ENCODE results near the gene C13orf42.
A peak's percentile ranks its signal among the peaks of the same experiment; 100 is the strongest.

Gene C13orf42

GRCh38 chr13:51134763-51135365 is 23.8 kb upstream of the C13orf42 start:
- H3K79me1 ChIP-seq (ENCODE audit: low read depth, low read length) = no peaks in the 10 kb centered on the region
- no CpG with 5 or more reads among the region's 8 CpGs for WGBS, 2 donors (ENCODE audit: extremely low coverage in 2 of 2, insufficient read length in 2 of 2, insufficient replicate concordance in 1 of 2)
- H3K9ac ChIP-seq (ENCODE audit: low read depth, low read length, poor library complexity) = no peak overlapping the region

DNA sequence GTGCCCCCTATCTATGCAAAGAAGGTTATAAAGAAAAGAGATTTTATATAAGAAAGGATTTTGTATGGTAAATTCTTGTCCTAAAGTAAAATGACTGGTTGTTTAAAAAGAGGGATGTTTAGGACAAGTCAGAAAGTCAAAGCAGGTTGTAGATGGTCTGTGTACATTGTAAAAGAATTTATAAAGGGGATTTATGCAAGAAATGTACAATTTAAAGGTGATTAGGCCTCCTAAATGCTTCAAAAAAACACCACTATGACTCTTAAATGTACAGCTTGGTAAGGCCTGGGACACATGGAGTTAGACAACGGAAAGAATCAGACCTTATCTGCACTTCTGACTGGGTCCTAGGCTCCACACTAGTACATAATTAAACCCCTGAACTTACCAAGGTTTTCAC is 19.3 kb upstream of the C13orf42 start:
- no peak overlapping the region for H3K4me2 ChIP-seq (ENCODE audit: insufficient read depth, low read length, poor library complexity, severe bottlenecking)
- no peak overlapping the region for H2AFZ ChIP-seq (ENCODE audit: low read length)
- no peak overlapping the region for H3K27ac ChIP-seq (replicated peaks; ENCODE audit: low read length)
- H3K23ac ChIP-seq (ENCODE audit: low read depth, low read length, poor library complexity) = no peak overlapping the region
- no peak overlapping the region for H2BK120ac ChIP-seq (ENCODE audit: low read depth, low read length)
- H3K27me3 ChIP-seq (ENCODE audit: control insufficient read depth in 3 of 3, insufficient read depth in 3 of 3, low read depth in 1 of 3, low read length in 3 of 3) = no peaks in the 10 kb centered on the region
- no peak overlapping the region for H2BK15ac ChIP-seq (ENCODE audit: low read length)
- H3K18ac ChIP-seq (ENCODE audit: low read length) = no peak overlapping the region
- H4K91ac ChIP-seq (ENCODE audit: low read depth, low read length, poor library complexity) = no peak overlapping the region
- no peak overlapping the region for H3K4ac ChIP-seq (ENCODE audit: low read length)
- no peak for DNase-seq (ENCODE audit: low spot score)
- no peaks in the 10 kb centered on the region for H3K36me3 ChIP-seq (replicated peaks in 1 of 2; ENCODE audit: control insufficient read depth in 2 of 2, insufficient read depth in 2 of 2, low read length in 2 of 2)
- WGBS, 2 donors (ENCODE audit: extremely low coverage in 2 of 2, insufficient read length in 2 of 2, insufficient replicate concordance in 1 of 2) = no CpG with 5 or more reads among the region's 1 CpG
- H3K4me3 ChIP-seq (ENCODE audit: low read length in 2 of 2) = no peak overlapping the region
- H2BK12ac ChIP-seq (ENCODE audit: low read length) = no peak overlapping the region
- H3K9me3 ChIP-seq (replicated peaks in 1 of 2; ENCODE audit: control insufficient read depth in 2 of 2, insufficient read depth in 1 of 2, low read depth in 1 of 2, low read length in 2 of 2) = peaks cover 3 to 13% of the 10 kb centered on the region in 2 donors
- H3K14ac ChIP-seq (ENCODE audit: low read length) = no peak overlapping the region
- H3K9ac ChIP-seq (ENCODE audit: low read depth, low read length, poor library complexity) = no peak overlapping the region
- H2BK5ac ChIP-seq (ENCODE audit: low read length) = no peak overlapping the region
- no peaks in the 10 kb centered on the region for H3K4me1 ChIP-seq (ENCODE audit: control insufficient read depth in 2 of 2, insufficient read depth in 1 of 2, low read depth in 1 of 2, low read length in 2 of 2)
- H3K79me1 ChIP-seq (ENCODE audit: low read depth, low read length) = no peaks in the 10 kb centered on the region
- no peak overlapping the region for H4K8ac ChIP-seq (ENCODE audit: low read depth, low read length)
- H2AK5ac ChIP-seq (ENCODE audit: low read depth, low read length) = no peak overlapping the region

More at GRCh38 chr13:51134763-51135365, 23.8 kb upstream of the C13orf42 start:
- Histone ChIP-seq H3K4me1 (ENCODE audit: control insufficient read depth in 2 of 2, insufficient read depth in 1 of 2, low read depth in 1 of 2, low read length in 2 of 2) (no peaks in the 10 kb centered on the region), H2AK5ac (ENCODE audit: low read depth, low read length) (no peak overlapping the region), H2BK120ac (ENCODE audit: low read depth, low read length) (no peak overlapping the region), H2BK12ac (ENCODE audit: low read length) (no peak overlapping the region), H3K27me3 (ENCODE audit: control insufficient read depth in 3 of 3, insufficient read depth in 3 of 3, low read depth in 1 of 3, low read length in 3 of 3) (peaks cover 0 to 3% (median 0%) of the 10 kb centered on the region in 3 experiments), H3K27ac (replicated peaks; ENCODE audit: low read length) (no peak overlapping the region), H3K4me2 (ENCODE audit: insufficient read depth, low read length, poor library complexity, severe bottlenecking) (no peak overlapping the region), H4K8ac (ENCODE audit: low read depth, low read length) (no peak overlapping the region), H3K18ac (ENCODE audit: low read length) (peak overlapping the region; percentile 40), H3K36me3 (replicated peaks in 1 of 2; ENCODE audit: control insufficient read depth in 2 of 2, insufficient read depth in 2 of 2, low read length in 2 of 2) (no peaks in the 10 kb centered on the region), H2AFZ (ENCODE audit: low read length) (no peak overlapping the region), H2BK5ac (ENCODE audit: low read length) (no peak overlapping the region), H4K91ac (ENCODE audit: low read depth, low read length, poor library complexity) (no peak overlapping the region), H3K9me3 (replicated peaks in 1 of 2; ENCODE audit: control insufficient read depth in 2 of 2, insufficient read depth in 1 of 2, low read depth in 1 of 2, low read length in 2 of 2) (peaks cover 2 to 9% of the 10 kb centered on the region in 2 donors), H3K4me3 (ENCODE audit: low read length in 2 of 2) (no peak overlapping the region), H3K23ac (ENCODE audit: low read depth, low read length, poor library complexity) (no peak overlapping the region), H3K14ac (ENCODE audit: low read length) (no peak overlapping the region), H2BK15ac (ENCODE audit: low read length) (no peak overlapping the region), H3K4ac (ENCODE audit: low read length) (no peak overlapping the region)
- DNase-seq (ENCODE audit: low spot score) = no peak

GRCh38 chr13:51125495-51126226 is 14.6 kb upstream of the C13orf42 start:
- H3K27me3 ChIP-seq (ENCODE audit: control insufficient read depth in 3 of 3, insufficient read depth in 3 of 3, low read depth in 1 of 3, low read length in 3 of 3) = peaks cover 0 to 2% (median 0%) of the 10 kb centered on the region in 3 experiments
- H2AFZ ChIP-seq (ENCODE audit: low read length) = no peak overlapping the region
- DNase-seq (ENCODE audit: low spot score) = peak; percentile 43
- H3K9ac ChIP-seq (ENCODE audit: low read depth, low read length, poor library complexity) = no peak overlapping the region
- no peak overlapping the region for H3K4ac ChIP-seq (ENCODE audit: low read length)
- H3K18ac ChIP-seq (ENCODE audit: low read length) = no peak overlapping the region
- no peak overlapping the region for H2BK120ac ChIP-seq (ENCODE audit: low read depth, low read length)
- no peak overlapping the region for H2BK15ac ChIP-seq (ENCODE audit: low read length)
- peaks cover 3 to 10% of the 10 kb centered on the region in 2 donors for H3K9me3 ChIP-seq (replicated peaks in 1 of 2; ENCODE audit: control insufficient read depth in 2 of 2, insufficient read depth in 1 of 2, low read depth in 1 of 2, low read length in 2 of 2)
- H4K8ac ChIP-seq (ENCODE audit: low read depth, low read length) = no peak overlapping the region
- H4K91ac ChIP-seq (ENCODE audit: low read depth, low read length, poor library complexity) = no peak overlapping the region
- H3K14ac ChIP-seq (ENCODE audit: low read length) = no peak overlapping the region
- no peaks in the 10 kb centered on the region for H3K79me1 ChIP-seq (ENCODE audit: low read depth, low read length)
- H3K27ac ChIP-seq (replicated peaks; ENCODE audit: low read length) = no peak overlapping the region
- H3K4me1 ChIP-seq (ENCODE audit: control insufficient read depth in 2 of 2, insufficient read depth in 1 of 2, low read depth in 1 of 2, low read length in 2 of 2) = no peaks in the 10 kb centered on the region
- no peak overlapping the region for H3K4me2 ChIP-seq (ENCODE audit: insufficient read depth, low read length, poor library complexity, severe bottlenecking)
- H2AK5ac ChIP-seq (ENCODE audit: low read depth, low read length) = no peak overlapping the region
- no CpG with 5 or more reads among the region's 7 CpGs for WGBS, 2 donors (ENCODE audit: extremely low coverage in 2 of 2, insufficient read length in 2 of 2, insufficient replicate concordance in 1 of 2)
- no peaks in the 10 kb centered on the region for H3K36me3 ChIP-seq (replicated peaks in 1 of 2; ENCODE audit: control insufficient read depth in 2 of 2, insufficient read depth in 2 of 2, low read length in 2 of 2)
- no peak overlapping the region for H3K4me3 ChIP-seq (ENCODE audit: low read length in 2 of 2)
- no peak overlapping the region for H2BK5ac ChIP-seq (ENCODE audit: low read length)
- no peak overlapping the region for H2BK12ac ChIP-seq (ENCODE audit: low read length)
- H3K23ac ChIP-seq (ENCODE audit: low read depth, low read length, poor library complexity) = no peak overlapping the region

- no peak for DNase-seq (ENCODE audit: low spot score)
These were observed 11.9 kb upstream of the C13orf42 start for GRCh38 chr13:51122868-51123566.

More at GRCh38 chr13:51122868-51123566, 11.9 kb upstream of the C13orf42 start:
- Histone ChIP-seq H2BK5ac (ENCODE audit: low read length) (no peak overlapping the region), H2BK12ac (ENCODE audit: low read length) (no peak overlapping the region), H3K4me2 (ENCODE audit: insufficient read depth, low read length, poor library complexity, severe bottlenecking) (no peak overlapping the region), H3K14ac (ENCODE audit: low read length) (no peak overlapping the region), H3K18ac (ENCODE audit: low read length) (no peak overlapping the region), H3K9ac (ENCODE audit: low read depth, low read length, poor library complexity) (no peak overlapping the region), H3K79me1 (ENCODE audit: low read depth, low read length) (no peaks in the 10 kb centered on the region), H3K23ac (ENCODE audit: low read depth, low read length, poor library complexity) (no peak overlapping the region), H3K4ac (ENCODE audit: low read length) (no peak overlapping the region), H3K9me3 (replicated peaks in 1 of 2; ENCODE audit: control insufficient read depth in 2 of 2, insufficient read depth in 1 of 2, low read depth in 1 of 2, low read length in 2 of 2) (no peaks in the 10 kb centered on the region), H4K8ac (ENCODE audit: low read depth, low read length) (no peak overlapping the region), H3K4me3 (ENCODE audit: low read length in 2 of 2) (no peak overlapping the region), H3K4me1 (ENCODE audit: control insufficient read depth in 2 of 2, insufficient read depth in 1 of 2, low read depth in 1 of 2, low read length in 2 of 2) (no peaks in the 10 kb centered on the region), H2BK120ac (ENCODE audit: low read depth, low read length) (no peak overlapping the region), H3K27ac (replicated peaks; ENCODE audit: low read length) (no peak overlapping the region), H3K36me3 (replicated peaks in 1 of 2; ENCODE audit: control insufficient read depth in 2 of 2, insufficient read depth in 2 of 2, low read length in 2 of 2) (no peaks in the 10 kb centered on the region), H2AFZ (ENCODE audit: low read length) (no peak overlapping the region), H2BK15ac (ENCODE audit: low read length) (no peak overlapping the region), H4K91ac (ENCODE audit: low read depth, low read length, poor library complexity) (no peak overlapping the region), H2AK5ac (ENCODE audit: low read depth, low read length) (no peak overlapping the region), H3K27me3 (ENCODE audit: control insufficient read depth in 3 of 3, insufficient read depth in 3 of 3, low read depth in 1 of 3, low read length in 3 of 3) (peaks cover 0 to 2% (median 0%) of the 10 kb centered on the region in 3 experiments)
- no CpG with 5 or more reads among the region's 6 CpGs for WGBS, 2 donors (ENCODE audit: extremely low coverage in 2 of 2, insufficient read length in 2 of 2, insufficient replicate concordance in 1 of 2)
